HCT116 (cell line): ENCODE results near the gene TTLL10. TPM values are rescaled to one million over a fixed set of nuclear protein-coding genes. Genes with fewer than 3 reads are reported as not detected.

ENCODE experiments used
- ATAC-seq: fragments of 200-7000 bp; cut with Tn5 transposase; 2 replicates; pipeline ENCODE4 v1.9.1; 2020; ENCODE audit warnings: mild to moderate bottlenecking, moderate library complexity
- BruUV-seq: library from RNA; stranded (reverse); fragments of 400-500 nt; replicated peaks from 2 replicates; lab custom pipeline; 2021; lab: Mats Ljungman, UMichigan
- CTCF ChIA-PET: fragments of 300-600 bp; sonication (Branson Sonifier 250); formaldehyde crosslinking; loops from one replicate; lab custom pipeline; 2021; ENCODE audit warnings: antibody characterized with exemption; lab: Charles Lee
- POLR2A ChIA-PET: fragments of 300-600, 350-600 bp; sonication (Branson Sonifier 250); formaldehyde crosslinking; loops from one replicate; lab custom pipeline; 2021; ENCODE audit warnings: antibody characterized with exemption; lab: Charles Lee
- RAD21 ChIA-PET, 2 experiments: fragments of 300-600 bp; sonication (Branson Sonifier 250); formaldehyde crosslinking; loops; one replicate each; lab custom pipeline; 2023; ENCODE audit warnings: low total read pairs in 2 of 2; ENCODE audit not compliant: uncharacterized antibody in 2 of 2, unreplicated experiment in 2 of 2, low non-redundant PET in 1 of 2; lab: Charles Lee
- DNase-seq: peaks from one replicate; pipeline ENCODE4 v3.0.0-alpha.2; 2010; ENCODE audit warnings: low read depth, low spot score
- H2AFZ ChIP-seq: fragments of 200-600 bp; shearing (Covaris generic), sonication (generic); 2 replicates; pipeline ENCODE4 v1.6.1; 2017; ENCODE audit warnings: low read depth, mixed run types, mixed read lengths, antibody characterized with exemption, low read length; ENCODE audit not compliant: poor library complexity, severe bottlenecking
- H3K27ac ChIP-seq: 2 replicates; pipeline ENCODE4 v1.5.1; 2012; ENCODE audit warnings: low read depth, low read length
- H3K27me3 ChIP-seq: fragments of 200-600 bp; sonication (generic); 2 replicates; pipeline ENCODE4 v1.6.1; 2016; ENCODE audit warnings: mixed run types, low read length, mixed read lengths; ENCODE audit not compliant: insufficient read depth
- H3K36me3 ChIP-seq, 2 experiments: fragments of 200-500 bp in 1 of 2; fragments of 200-600 bp in 1 of 2; sonication (Bioruptor generic) in 1 of 2; sonication (generic) in 1 of 2; 2 replicates each; pipeline versions ENCODE4 v1.5.1 to v1.6.1; 2014 to 2016; ENCODE audit warnings: low read length in 2 of 2, inconsistent platforms in 1 of 2, mixed read lengths in 1 of 2, mixed run types in 1 of 2; ENCODE audit not compliant: insufficient read depth in 2 of 2, control insufficient read depth in 1 of 2
- H3K4me1 ChIP-seq, 2 experiments: fragments of 200-600 bp in 1 of 2; sonication (generic) in 1 of 2; 2 replicates each; pipeline versions ENCODE4 v1.5.1 to v1.6.1; 2012 to 2017; ENCODE audit warnings: low read length in 2 of 2, inconsistent platforms in 1 of 2, mild to moderate bottlenecking in 1 of 2, mixed read lengths in 1 of 2, mixed run types in 1 of 2, moderate library complexity in 1 of 2; ENCODE audit not compliant: insufficient read depth in 2 of 2, control insufficient read depth in 1 of 2
- H3K4me2 ChIP-seq: fragments of 200-600 bp; sonication (generic); 2 replicates; pipeline ENCODE4 v1.6.1; 2017; ENCODE audit warnings: mixed run types, low read length, mixed read lengths
- H3K4me3 ChIP-seq, 2 experiments: fragments of 200-600 bp in 1 of 2; sonication (generic) in 1 of 2; replicated peaks in 1 of 2; 2 replicates each; pipeline ENCODE4 v1.5.1; 2011 to 2016; ENCODE audit warnings: low read length in 2 of 2, control low read depth in 1 of 2, low read depth in 1 of 2, mild to moderate bottlenecking in 1 of 2, mixed read lengths in 1 of 2, mixed run types in 1 of 2
- H3K79me2 ChIP-seq: fragments of 200-600 bp; sonication (generic); 2 replicates; pipeline ENCODE4 v1.6.1; 2017; ENCODE audit warnings: mild to moderate bottlenecking, mixed run types, low read length, moderate library complexity, mixed read lengths; ENCODE audit not compliant: insufficient read depth
- H3K9ac ChIP-seq: fragments of 200-600 bp; sonication (generic); 2 replicates; pipeline ENCODE4 v1.6.1; 2016; ENCODE audit warnings: low read length, mixed read lengths
- H3K9me2 ChIP-seq: fragments of 200-600 bp; sonication (generic), shearing (Covaris generic); 2 replicates; pipeline ENCODE4 v1.6.1; 2017; ENCODE audit warnings: mixed run types, mild to moderate bottlenecking, moderate library complexity; ENCODE audit not compliant: insufficient read depth
- H3K9me3 ChIP-seq, 2 experiments: fragments of 200-500 bp in 1 of 2; fragments of 200-600 bp in 1 of 2; sonication (Bioruptor generic) in 1 of 2; sonication (generic) in 1 of 2; 2 replicates each; pipeline ENCODE4 v1.6.1; 2014 to 2017; ENCODE audit warnings: low read length in 2 of 2, mixed read lengths in 2 of 2, inconsistent platforms in 1 of 2, low read depth in 1 of 2, mild to moderate bottlenecking in 1 of 2, mixed run types in 1 of 2, moderate library complexity in 1 of 2; ENCODE audit not compliant: control insufficient read depth in 1 of 2, insufficient read depth in 1 of 2
- H4K20me1 ChIP-seq: fragments of 200-600 bp; sonication (generic), shearing (Covaris generic); 2 replicates; pipeline ENCODE4 v1.6.1; 2017; ENCODE audit warnings: mixed run types, mild to moderate bottlenecking, moderate library complexity; ENCODE audit not compliant: insufficient read depth
- ATF3 ChIP-seq: IDR thresholded peaks from 2 replicates; pipeline ENCODE4 v1.6.1; 2012
- CBX3 ChIP-seq: IDR thresholded peaks from 2 replicates; pipeline ENCODE4 v1.6.1; 2012; ENCODE audit warnings: low read depth
- CTCF ChIP-seq, 3 experiments: fragments of 200-600 bp in 1 of 3; sonication (generic) in 1 of 3; IDR thresholded peaks in 2 of 3; conservative IDR thresholded peaks in 1 of 3; 2 replicates each; pipeline ENCODE4 v1.5.1; 2012 to 2017; ENCODE audit warnings: low read depth in 2 of 3, low read length in 2 of 3, antibody characterized with exemption in 1 of 3, borderline replicate concordance in 1 of 3, control low read depth in 1 of 3, mild to moderate bottlenecking in 1 of 3, mixed read lengths in 1 of 3, mixed run types in 1 of 3, moderate library complexity in 1 of 3; ENCODE audit not compliant: insufficient read depth in 1 of 3
- ELF1 ChIP-seq: IDR thresholded peaks from 2 replicates; pipeline ENCODE4 v1.6.1; 2012; ENCODE audit warnings: low read depth, borderline replicate concordance
- FOSL1 ChIP-seq: IDR thresholded peaks from 2 replicates; pipeline ENCODE4 v1.6.1; 2012; ENCODE audit warnings: low read depth
- JUND ChIP-seq: IDR thresholded peaks from 2 replicates; pipeline ENCODE4 v1.6.1; 2012
- MAX ChIP-seq: IDR thresholded peaks from 2 replicates; pipeline ENCODE4 v1.6.1; 2012
- POLR2A ChIP-seq: IDR thresholded peaks from 2 replicates; pipeline ENCODE4 v1.7.0; 2011; ENCODE audit warnings: borderline replicate concordance; ENCODE audit not compliant: insufficient read depth, insufficient read length; ENCODE audit errors: extremely low read depth
- REST ChIP-seq: IDR thresholded peaks from 2 replicates; pipeline ENCODE4 v1.6.1; 2012; ENCODE audit warnings: low read depth
- SIN3A ChIP-seq: IDR thresholded peaks from 2 replicates; pipeline ENCODE4 v1.6.1; 2012; ENCODE audit warnings: low read depth
- SRF ChIP-seq: IDR thresholded peaks from 2 replicates; pipeline ENCODE4 v1.6.1; 2012; ENCODE audit warnings: low read depth
- TCF7L2 ChIP-seq: IDR thresholded peaks from 2 replicates; pipeline ENCODE4 v1.7.0; 2011; ENCODE audit warnings: borderline replicate concordance, inconsistent platforms; ENCODE audit not compliant: insufficient read depth, insufficient read length; ENCODE audit errors: extremely low read depth
- ZFX ChIP-seq: fragments of 450-650 bp; IDR thresholded peaks from 2 replicates; pipeline ENCODE4 v1.6.1; 2017
- intact Hi-C: fragments of 100-400 bp; cut with micrococcal nuclease; formaldehyde crosslinking; loops from 2 replicates; pipeline ENCODE4 v1.10.0; 2022
- total RNA-seq: library from RNA; stranded (reverse); gene quantifications from one replicate; pipeline ENCODE4 v1.2.1, GENCODE V29; 2021; ENCODE audit not compliant: unreplicated experiment

TTLL10 gene
- total RNA-seq, 1 experiment from 2014 or later, result 0.10 TPM

- peaks cover 10% of the 10 kb centered on the region; the same call in 1 of the 2 replicates for H3K79me2 ChIP-seq
- ATAC-seq (no peak), DNase-seq (no peak)
- no TSS peak for BruUV-seq
- H3K4me1 ChIP-seq, result peaks cover 9 to 22% of the 10 kb centered on the region in 2 experiments; a peak in 3 of 4 replicates
- RAD21 ChIA-PET, result interaction anchor here in 1 of 2 experiments (0.8 kb wide), 1 partner anchor 62 kb away, joined by 3 read pairs; no protein-coding TSS in a partner anchor
- H2AFZ ChIP-seq, result no peak overlapping the region
- peak overlapping the region; percentile 46; the same call in 1 of the 2 replicates for H3K4me2 ChIP-seq
- no peaks in the 10 kb centered on the region for H4K20me1 ChIP-seq
- H3K4me3 ChIP-seq, result no peak overlapping the region
- TF ChIP-seq TCF7L2 (no peak), CBX3 (no peak), SIN3A (no peak), ATF3 (no peak), ZFX (no peak), MAX (no peak), CTCF (IDR thresholded peaks at IDR 0.05 in 2 of 3, conservative IDR thresholded peaks at IDR 0.05 in 1 of 3; ENCODE audit: borderline replicate concordance in 1 of 3, insufficient read depth in 1 of 3, low read depth in 2 of 3, low read length in 2 of 3) (no peak), FOSL1 (no peak), SRF (no peak), REST (no peak), ELF1 (no peak), JUND (no peak), POLR2A (no peak)
- intact Hi-C loops, result no loop called here
- H3K27ac ChIP-seq, result peak overlapping the region; percentile 8; the same call in 1 of the 2 replicates
- no peaks in the 10 kb centered on the region for H3K27me3 ChIP-seq
- H3K9ac ChIP-seq, result no peak overlapping the region
- no peaks in the 10 kb centered on the region for H3K9me2 ChIP-seq
- no peaks in the 10 kb centered on the region for H3K9me3 ChIP-seq
- CTCF ChIA-PET, result no interaction called here
- POLR2A ChIA-PET, result no interaction called here
- H3K36me3 ChIP-seq, result no peaks in the 10 kb centered on the region
Observed at GRCh38 chr1:1238702-1239178, 65.1 kb downstream of the TTLL10 start.
